Transverse colon (tissue), 4 donors: Measurements from ENCODE around the gene PNO1. TPM values are rescaled to one million over a fixed set of nuclear protein-coding genes. Genes with fewer than 3 reads are reported as not detected.
"Not testable (repeated sequence)": the region's sequence is repeated elsewhere in the genome, so short reads cannot be mapped to it uniquely, and the experiment has no call there.

Experiments
- DNase-seq: peaks from one replicate; pipeline ENCODE4 v3.0.0-alpha.2; 2019
- H3K27ac ChIP-seq, 4 donors: fragments of 200-600 bp; sonication (generic); 2 replicates each; pipeline ENCODE4 v1.5.1; 2016 to 2018; ENCODE audit warnings: inconsistent platforms in 4 of 4
- H3K27me3 ChIP-seq: fragments of 200-600 bp; sonication (generic); 2 replicates; pipeline ENCODE4 v1.5.1; 2017; ENCODE audit warnings: inconsistent platforms
- H3K36me3 ChIP-seq, 4 donors: fragments of 200-600 bp; sonication (generic); 2 replicates each; pipeline ENCODE4 v1.5.1; 2017 to 2019; ENCODE audit warnings: inconsistent platforms in 4 of 4
- H3K4me1 ChIP-seq, 4 donors: fragments of 200-600 bp; sonication (generic); 2 replicates each; pipeline ENCODE4 v1.5.1; 2017 to 2020; ENCODE audit warnings: inconsistent platforms in 4 of 4
- H3K4me3 ChIP-seq, 4 donors: fragments of 200-600 bp; sonication (generic); 1 replicate in 1 of 4; 2 replicates in 3 of 4; pipeline versions ENCODE4 v1.5.1 to v1.6.1; 2017 to 2019; ENCODE audit warnings: inconsistent platforms in 4 of 4
- H3K9me3 ChIP-seq, 2 donors: fragments of 200-600 bp; sonication (generic); 2 replicates each; pipeline ENCODE4 v1.5.1; 2017 to 2019; ENCODE audit warnings: inconsistent platforms in 2 of 2
- EP300 ChIP-seq: sonication (generic); formaldehyde crosslinking; IDR thresholded peaks from one replicate; pipeline ENCODE4 v1.6.1; 2017; ENCODE audit warnings: antibody characterized with exemption, low read depth
- POLR2A ChIP-seq: fragments of 450-650 bp; IDR thresholded peaks from one replicate; pipeline ENCODE4 v1.6.1; 2016; ENCODE audit warnings: antibody characterized with exemption, mild to moderate bottlenecking, moderate library complexity
- POLR2AphosphoS5 ChIP-seq, 3 donors: sonication (generic); formaldehyde crosslinking; IDR thresholded peaks; one replicate each; pipeline ENCODE4 v1.6.1; 2016; ENCODE audit warnings: antibody characterized with exemption in 3 of 3
- WGBS, 2 donors: methylation state at CpG; one replicate each; pipeline ENCODE4 v1.1.5; 2018; ENCODE audit warnings: low coverage in 1 of 2; 5-methylcytosine and 5-hydroxymethylcytosine counted together
- in situ Hi-C, 4 donors: fragments of 200-750 bp; cut with MboI; loops; one replicate each; pipeline versions ENCODE4 v1.15.0 to v1.15.1; 2017; ENCODE audit warnings: low sequenced_read_pairs in 3 of 4, low pct_ligation_motif_present in 1 of 4, low pct_unique_long_range_greater_than_20kb in 1 of 4
- intact Hi-C: fragments of 100-400 bp; cut with DNase I; formaldehyde crosslinking; loops from one replicate; pipeline ENCODE4 v1.15.1; 2023; ENCODE audit warnings: low total_unique reads
- total RNA-seq, 4 donors: library from RNA; depleted of rRNA; stranded (reverse); fragments of >200 nt; gene quantifications; one replicate each; pipeline ENCODE4 v1.1.0, GENCODE V29; 2016
- TF ChIP-seq, protein P1 (sequence below), 5 experiments: fragments of 200-600 bp in 3 of 5; fragments of 450-650 bp in 2 of 5; sonication (generic) in 3 of 5; IDR thresholded peaks; 1 replicate in 2 of 5; 2 replicates in 3 of 5; pipeline ENCODE4 v1.5.1; 2016 to 2017; ENCODE audit warnings: antibody characterized with exemption in 5 of 5, inconsistent platforms in 3 of 5, mild to moderate bottlenecking in 2 of 5, moderate library complexity in 1 of 5

PNO1 gene
- total RNA-seq, 4 donors from 2014 or later, result 1.9 to 20.9 (median 7.4) TPM

DNA sequence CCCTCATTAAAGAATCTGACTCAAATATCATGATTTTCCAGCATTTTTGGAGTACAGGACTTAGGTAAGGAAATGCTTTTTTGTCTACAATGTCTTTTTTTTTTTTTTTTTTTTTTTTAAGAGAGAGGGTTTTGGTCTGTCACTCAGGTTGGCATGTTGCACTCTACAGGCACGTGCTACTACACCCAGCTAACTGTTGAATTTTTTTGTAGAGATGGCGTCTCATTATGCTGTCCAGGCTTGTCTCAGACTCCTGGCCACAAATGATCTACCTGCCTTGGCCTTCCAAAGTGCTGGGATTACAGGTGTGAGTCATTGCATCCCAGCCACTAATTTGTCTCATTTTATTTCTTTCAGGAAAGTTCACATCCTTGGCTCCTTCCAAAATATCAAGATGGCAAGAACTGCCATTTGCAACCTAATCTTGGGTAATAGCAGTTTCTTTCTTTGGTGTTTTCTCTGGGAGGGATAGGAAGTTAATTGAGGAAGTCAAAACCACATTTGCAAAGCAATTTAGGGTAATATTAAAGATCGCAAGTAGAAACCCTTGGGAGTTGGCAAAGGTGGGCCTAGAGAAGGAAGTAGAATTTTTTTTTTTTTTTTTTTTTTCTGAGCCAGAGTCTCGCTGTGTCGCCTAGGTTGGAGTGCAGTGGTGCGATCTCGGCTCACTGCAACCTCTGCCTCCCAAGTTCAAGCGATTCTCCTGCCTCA, 15.5 kb downstream of the PNO1 start:
- no peak for DNase-seq
- Histone ChIP-seq H3K9me3 (no peaks in the 10 kb centered on the region), H3K4me1 (no peaks in the 10 kb centered on the region), H3K27ac (no peak overlapping the region), H3K4me3 (no peak overlapping the region), H3K27me3 (no peaks in the 10 kb centered on the region), H3K36me3 (peaks cover 0 to 9% (median 0%) of the 10 kb centered on the region in 4 donors)
- WGBS, 2 donors, result 75 to 78% methylated on average over 1 to 8 of the region's 8 CpGs
- intact Hi-C loops (no loop called here), in situ Hi-C loops (loop anchor here in 1 of 4 donors (25.0 kb wide), 1 partner anchor 264 kb away; no protein-coding TSS in a partner anchor)
- no peak for TF ChIP-seq POLR2AphosphoS5 (IDR thresholded peaks at IDR 0.05)

GRCh38 chr2:68175210-68175609, 17.5 kb downstream of the PNO1 start:
- DNase-seq, H3K4me1 ChIP-seq, intact Hi-C loops, H3K9me3 ChIP-seq, H3K4me3 ChIP-seq, H3K27ac ChIP-seq, H3K27me3 ChIP-seq: not testable (repeated sequence)
- 99% methylated on average over 4 of the region's 4 CpGs; no CpG with 5 or more reads in 1 of the 2 donors for WGBS, 2 donors
- peaks cover 0 to 18% (median 0%) of the 10 kb centered on the region in 4 donors for H3K36me3 ChIP-seq
- in situ Hi-C loops, result loop anchor here in 1 of 4 donors (25.0 kb wide), 1 partner anchor 262 kb away; no protein-coding TSS in a partner anchor

- WGBS, 2 donors, result 49 to 66% methylated on average over 4 to 7 of the region's 7 CpGs
- Histone ChIP-seq H3K4me3 (no peak overlapping the region), H3K27ac (no peak overlapping the region), H3K27me3 (no peaks in the 10 kb centered on the region), H3K9me3 (no peaks in the 10 kb centered on the region), H3K36me3 (peaks cover 0 to 18% (median 0%) of the 10 kb centered on the region in 4 donors), H3K4me1 (no peaks in the 10 kb centered on the region)
- DNase-seq, result no peak
- in situ Hi-C loops, result loop anchor here in 1 of 4 donors (25.0 kb wide), 1 partner anchor 261 kb away; no protein-coding TSS in a partner anchor
- intact Hi-C loops, result no loop called here
- TF ChIP-seq, protein P1, sequence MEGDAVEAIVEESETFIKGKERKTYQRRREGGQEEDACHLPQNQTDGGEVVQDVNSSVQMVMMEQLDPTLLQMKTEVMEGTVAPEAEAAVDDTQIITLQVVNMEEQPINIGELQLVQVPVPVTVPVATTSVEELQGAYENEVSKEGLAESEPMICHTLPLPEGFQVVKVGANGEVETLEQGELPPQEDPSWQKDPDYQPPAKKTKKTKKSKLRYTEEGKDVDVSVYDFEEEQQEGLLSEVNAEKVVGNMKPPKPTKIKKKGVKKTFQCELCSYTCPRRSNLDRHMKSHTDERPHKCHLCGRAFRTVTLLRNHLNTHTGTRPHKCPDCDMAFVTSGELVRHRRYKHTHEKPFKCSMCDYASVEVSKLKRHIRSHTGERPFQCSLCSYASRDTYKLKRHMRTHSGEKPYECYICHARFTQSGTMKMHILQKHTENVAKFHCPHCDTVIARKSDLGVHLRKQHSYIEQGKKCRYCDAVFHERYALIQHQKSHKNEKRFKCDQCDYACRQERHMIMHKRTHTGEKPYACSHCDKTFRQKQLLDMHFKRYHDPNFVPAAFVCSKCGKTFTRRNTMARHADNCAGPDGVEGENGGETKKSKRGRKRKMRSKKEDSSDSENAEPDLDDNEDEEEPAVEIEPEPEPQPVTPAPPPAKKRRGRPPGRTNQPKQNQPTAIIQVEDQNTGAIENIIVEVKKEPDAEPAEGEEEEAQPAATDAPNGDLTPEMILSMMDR (IDR thresholded peaks at IDR 0.05), result no peak
- TF ChIP-seq POLR2A, result no peak
- TF ChIP-seq POLR2AphosphoS5 (IDR thresholded peaks at IDR 0.05), result no peak
These were observed 19.0 kb downstream of the PNO1 start for GRCh38 chr2:68176657-68177056.

DNA sequence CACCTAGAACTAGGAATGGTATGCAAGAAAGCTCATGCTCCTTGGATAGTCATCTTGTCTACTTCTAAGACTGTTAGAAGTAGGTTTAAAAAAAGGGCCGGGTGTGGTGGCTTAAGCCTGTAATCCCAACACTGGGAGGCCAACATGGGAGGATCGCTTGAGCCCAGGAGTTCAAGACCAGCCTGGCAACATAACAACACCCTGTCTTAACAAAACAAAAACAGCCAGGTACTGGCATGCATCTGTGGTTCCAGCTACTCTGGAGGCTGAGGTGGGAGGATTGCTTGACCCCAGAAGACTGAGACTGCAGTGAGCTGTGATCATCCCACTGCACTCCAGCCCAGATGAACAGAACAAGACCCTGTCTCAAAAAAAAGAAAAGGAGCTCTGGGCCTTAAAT, 19.9 kb downstream of the PNO1 start:
- no peaks in the 10 kb centered on the region for H3K27me3 ChIP-seq
- no peaks in the 10 kb centered on the region for H3K9me3 ChIP-seq
- no peak overlapping the region for H3K27ac ChIP-seq
- no peak for DNase-seq
- TF ChIP-seq EP300 (no peak), POLR2AphosphoS5 (IDR thresholded peaks at IDR 0.05) (no peak), POLR2A (no peak)
- TF ChIP-seq, protein P1 (IDR thresholded peaks at IDR 0.05), result no peak
- no peak overlapping the region for H3K4me3 ChIP-seq
- in situ Hi-C loops, result loop anchor here in 1 of 4 donors (25.0 kb wide), 1 partner anchor 260 kb away; no protein-coding TSS in a partner anchor
- 80 to 86% methylated on average over 1 to 2 of the region's 2 CpGs for WGBS, 2 donors
- intact Hi-C loops, result no loop called here
- no peaks in the 10 kb centered on the region for H3K4me1 ChIP-seq
- peaks cover 0 to 24% (median 0%) of the 10 kb centered on the region in 4 donors for H3K36me3 ChIP-seq

GRCh38 chr2:68178432-68178831, 20.7 kb downstream of the PNO1 start:
- Histone ChIP-seq H3K4me1 (no peaks in the 10 kb centered on the region), H3K4me3 (no peak overlapping the region), H3K36me3 (peaks cover 0 to 24% (median 2%) of the 10 kb centered on the region in 4 donors), H3K9me3 (no peaks in the 10 kb centered on the region), H3K27me3 (no peaks in the 10 kb centered on the region), H3K27ac (no peak overlapping the region)
- TF ChIP-seq POLR2A (no peak), POLR2AphosphoS5 (IDR thresholded peaks at IDR 0.05) (no peak), EP300 (no peak)
- TF ChIP-seq, protein P1 (IDR thresholded peaks at IDR 0.05), result no peak
- in situ Hi-C loops, result loop anchor here in 1 of 4 donors (25.0 kb wide), 1 partner anchor 259 kb away; no protein-coding TSS in a partner anchor
- intact Hi-C loops, result no loop called here
- DNase-seq, result no peak
- 94% methylated on average over 3 of the region's 3 CpGs for WGBS, 2 donors
